Lung (tissue), 12 donors: ENCODE results near the gene APOBEC3A. TPM values are rescaled to one million over a fixed set of nuclear protein-coding genes. Genes with fewer than 3 reads are reported as not detected.

ENCODE experiments used
- ATAC-seq: fragments of 200-7000 bp; cut with Tn5 transposase; one replicate; pipeline ENCODE4 v1.9.1; 2020; ENCODE audit warnings: moderate number of reproducible peaks; ENCODE audit not compliant: insufficient read depth, low FRiP score
- DNase-seq, 3 donors: peaks; one replicate each; pipeline ENCODE4 v3.0.0-alpha.2; 2013 to 2017
- H3K27ac ChIP-seq, 2 donors: one replicate each; pipeline ENCODE4 v1.5.1; 2013; ENCODE audit warnings: mild to moderate bottlenecking in 2 of 2, moderate library complexity in 2 of 2, control low read depth in 1 of 2, inconsistent platforms in 1 of 2, low read depth in 1 of 2, low read length in 1 of 2
- H3K27me3 ChIP-seq, 3 donors: one replicate each; pipeline ENCODE4 v1.5.1; 2013; ENCODE audit warnings: low read length in 2 of 3; ENCODE audit not compliant: control insufficient read depth in 3 of 3, insufficient read depth in 3 of 3
- H3K36me3 ChIP-seq, 4 donors: one replicate each; pipeline ENCODE4 v1.5.1; 2013; ENCODE audit warnings: low read length in 4 of 4, mild to moderate bottlenecking in 1 of 4, moderate library complexity in 1 of 4; ENCODE audit not compliant: control insufficient read depth in 4 of 4, insufficient read depth in 4 of 4
- H3K4me1 ChIP-seq, 5 donors: one replicate each; pipeline ENCODE4 v1.5.1; 2013; ENCODE audit warnings: low read length in 5 of 5, mild to moderate bottlenecking in 2 of 5, moderate library complexity in 1 of 5; ENCODE audit not compliant: control insufficient read depth in 5 of 5, insufficient read depth in 5 of 5
- H3K4me3 ChIP-seq: one replicate; pipeline ENCODE4 v1.5.1; 2013; ENCODE audit warnings: mild to moderate bottlenecking, control low read depth, moderate library complexity
- H3K9ac ChIP-seq, 2 donors: one replicate each; pipeline ENCODE4 v1.5.1; 2013; ENCODE audit warnings: low read length in 2 of 2, control low read depth in 1 of 2; ENCODE audit not compliant: insufficient read depth in 1 of 2
- H3K9me3 ChIP-seq, 4 donors: one replicate each; pipeline ENCODE4 v1.5.1; 2013; ENCODE audit warnings: low read length in 3 of 4, mild to moderate bottlenecking in 1 of 4, moderate library complexity in 1 of 4; ENCODE audit not compliant: control insufficient read depth in 4 of 4, insufficient read depth in 3 of 4
- CTCF ChIP-seq: IDR thresholded peaks from 2 replicates; pipeline ENCODE4 v1.5.1; 2012; ENCODE audit warnings: mild to moderate bottlenecking; ENCODE audit errors: control extremely low read depth, extremely low read depth
- WGBS, 2 donors: extraction: QIAGEN DNeasy Blood & Tissue Kit; methylation state at CpG; one replicate each; pipeline ENCODE4 v1.1.7; 2013; 5-methylcytosine and 5-hydroxymethylcytosine counted together
- polyA plus RNA-seq, 2 donors: library from polyadenylated mRNA; stranded (reverse); fragments of 200-250 nt; gene quantifications; one replicate each; pipeline ENCODE4 v1.2.1, GENCODE V29; 2013
- total RNA-seq, 2 donors: library from RNA; depleted of rRNA in 1 of 2; stranded (reverse); fragments of >200 nt in 1 of 2; gene quantifications; one replicate each; pipeline ENCODE4 v1.2.1, GENCODE V29; 2014 to 2021
- donor health status: control.
- donor health status: control.
- donor health status: Bipolar disorder and iron deficiency.
- donor health status: healthy.
- donor health status: DM: yes; HTN: yes; CAD: no.

Gene APOBEC3A
- total and polyA plus RNA-seq, 4 donors, result 1.1 to 68.3 (median 9.1) TPM

- Histone ChIP-seq H3K27me3 (no peaks in the 10 kb centered on the region), H3K27ac (no peak overlapping the region), H3K4me1 (peaks cover 0 to 3% (median 0%) of the 10 kb centered on the region in 5 donors), H3K36me3 (no peaks in the 10 kb centered on the region), H3K9me3 (no peaks in the 10 kb centered on the region), H3K9ac (no peak overlapping the region), H3K4me3 (no peak overlapping the region)
- DNase-seq (no peak), ATAC-seq (no peak)
- TF ChIP-seq CTCF, result no peak
- WGBS, 2 donors, result 55 to 79% methylated on average over 9 of the region's 9 CpGs
Observed at GRCh38 chr22:38963872-38964271, 6.5 kb downstream of the APOBEC3A start.

- H3K36me3 ChIP-seq, result no peaks in the 10 kb centered on the region
- no peak for DNase-seq
- no peaks in the 10 kb centered on the region for H3K27me3 ChIP-seq
- H3K9ac ChIP-seq, result no peak overlapping the region
- no peak for ATAC-seq
- H3K4me3 ChIP-seq, result no peak overlapping the region
- WGBS, 2 donors, result 87 to 90% methylated on average over 7 of the region's 7 CpGs
- no peaks in the 10 kb centered on the region for H3K9me3 ChIP-seq
- no peak overlapping the region for H3K27ac ChIP-seq
- H3K4me1 ChIP-seq, result peaks cover 0 to 3% (median 0%) of the 10 kb centered on the region in 5 donors
- no peak for TF ChIP-seq CTCF
Observed at GRCh38 chr22:38964306-38964705, 6.9 kb downstream of the APOBEC3A start.

- Histone ChIP-seq H3K27me3 (no peaks in the 10 kb centered on the region), H3K4me3 (no peak overlapping the region), H3K4me1 (peaks cover 0 to 3% (median 0%) of the 10 kb centered on the region in 5 donors), H3K27ac (no peak overlapping the region), H3K36me3 (no peaks in the 10 kb centered on the region), H3K9me3 (no peaks in the 10 kb centered on the region), H3K9ac (no peak overlapping the region)
- no peak for TF ChIP-seq CTCF
- DNase-seq, result no peak
- 81 to 88% methylated on average over 4 of the region's 4 CpGs for WGBS, 2 donors
- ATAC-seq, result no peak
Observed at GRCh38 chr22:38964989-38965388, 7.6 kb downstream of the APOBEC3A start.
